NCI-H748 (cell line): ENCODE data around the gene OTX1.
"Not testable (repeated sequence)": the region's sequence is repeated elsewhere in the genome, so short reads cannot be mapped to it uniquely, and the experiment has no call there.

Experiments
- DNase-seq: peaks from one replicate; lab custom pipeline; 2025; ENCODE audit not compliant: unreplicated experiment; lab: John Stamatoyannopoulos, UW

The OTX1 gene

DNA sequence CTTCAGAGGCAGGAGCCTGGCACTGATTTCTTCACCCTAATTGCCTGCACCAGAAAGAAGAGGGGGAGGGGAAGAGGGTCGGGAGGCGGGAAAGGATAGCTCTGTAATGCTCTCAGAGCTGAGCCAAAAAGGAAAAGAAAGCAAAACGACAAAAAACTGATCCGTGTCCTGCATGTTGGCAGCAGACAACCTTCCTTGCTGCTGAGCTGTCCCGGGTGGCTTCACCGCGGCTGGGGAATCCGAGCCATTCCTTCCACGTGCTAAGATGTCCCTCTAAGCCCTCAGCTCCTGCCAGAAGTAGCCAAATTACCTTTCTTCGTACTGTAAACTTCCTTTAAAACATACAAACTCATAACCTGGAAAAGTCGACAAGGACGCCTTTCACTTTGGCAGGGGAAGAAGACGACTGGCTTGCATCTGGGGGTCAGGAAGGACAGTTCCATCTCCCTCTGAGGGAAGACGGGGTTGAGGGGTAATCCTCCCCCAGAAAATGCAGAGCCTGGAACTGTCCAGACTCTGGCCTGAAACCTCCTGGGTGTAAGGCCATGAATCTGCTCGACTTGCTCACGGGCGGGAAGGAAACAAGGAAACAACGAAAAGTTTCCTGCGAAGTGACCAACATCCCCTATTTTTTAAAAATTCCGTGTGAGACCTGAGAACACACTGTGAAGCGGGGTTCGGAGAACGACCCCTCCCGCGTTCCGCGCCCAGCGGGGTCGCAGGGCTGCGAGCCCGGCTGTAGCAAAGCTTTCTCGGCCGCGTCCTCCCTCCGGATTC, 7.7 kb downstream of the OTX1 start:
- DNase-seq: no peak

DNA sequence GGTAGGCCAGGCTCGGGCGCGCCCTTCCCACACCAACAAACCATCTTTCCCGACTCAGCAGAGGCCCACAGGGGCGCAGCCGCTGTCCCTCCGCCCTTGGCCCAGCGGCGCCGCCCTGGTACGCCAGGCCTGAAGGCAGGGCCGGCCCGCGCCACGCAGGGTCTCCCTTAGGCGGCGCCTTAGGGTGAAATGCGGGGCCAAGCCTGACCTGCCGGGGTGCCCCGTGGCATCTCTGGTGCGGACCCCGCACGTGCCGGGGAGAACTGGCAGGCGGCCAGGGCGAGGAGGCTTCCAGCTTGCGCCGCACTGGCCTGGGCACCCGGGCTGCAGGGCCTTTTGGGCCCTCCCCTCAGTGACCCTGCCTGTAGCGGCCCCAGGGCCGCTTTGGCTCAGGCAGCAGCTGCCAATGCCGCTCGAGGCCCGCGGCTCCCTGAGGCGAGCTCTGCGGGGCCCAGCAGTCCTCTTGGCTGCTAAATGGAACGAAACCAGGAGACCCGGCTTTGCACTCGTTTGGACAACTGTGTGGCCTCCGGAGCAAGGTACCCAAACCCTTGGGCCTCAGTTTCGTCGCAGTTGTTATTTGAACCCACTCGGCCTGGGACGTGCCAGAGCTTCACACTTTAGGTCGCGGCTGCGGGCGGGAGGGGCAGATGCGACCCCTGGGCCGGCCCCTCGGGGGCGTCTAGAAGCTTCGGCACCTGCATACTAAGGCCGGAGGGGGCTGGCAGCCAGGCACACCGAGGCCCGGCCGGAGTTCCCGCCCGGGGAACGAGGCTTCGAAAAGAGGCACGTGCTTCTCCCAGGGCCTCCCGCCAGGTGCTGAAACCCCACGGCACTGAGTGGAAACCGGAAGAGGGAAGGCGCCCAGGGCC, 8.5 kb downstream of the OTX1 start:
- DNase-seq: no peak

DNA sequence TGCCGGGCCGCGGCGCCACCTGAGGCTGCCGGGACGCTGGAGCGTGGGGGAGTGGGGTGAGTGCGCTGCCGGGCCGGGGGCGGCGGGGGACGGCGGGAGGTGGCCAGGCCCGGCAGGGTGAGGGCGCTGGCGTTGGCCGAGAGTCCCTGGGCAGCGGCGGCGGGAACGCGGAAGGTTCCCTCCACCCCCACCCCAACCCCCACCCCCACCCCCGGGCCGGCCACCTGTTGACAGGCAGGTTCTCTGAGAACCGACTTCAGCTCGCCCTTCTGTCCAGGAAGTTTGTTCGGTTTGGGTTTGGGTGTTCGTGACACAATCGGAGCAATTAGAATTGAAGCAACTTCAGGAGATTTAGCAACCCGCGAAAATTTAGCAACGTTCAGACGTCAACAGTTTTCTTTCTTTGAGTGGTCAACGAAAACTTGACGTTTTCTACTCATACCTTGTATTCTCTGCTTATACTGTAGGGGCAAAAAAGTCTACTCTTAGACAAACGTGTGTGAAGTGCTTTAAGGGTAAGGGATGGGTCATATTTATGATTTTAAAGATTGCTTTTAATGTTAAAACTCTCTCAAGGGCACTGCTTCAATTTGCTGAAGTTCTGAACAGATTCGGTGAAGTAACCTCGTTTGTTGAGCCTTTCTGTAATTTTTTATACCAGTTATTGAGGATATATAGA, 9.3 kb downstream of the OTX1 start:
- DNase-seq: peak; percentile 9

DNA sequence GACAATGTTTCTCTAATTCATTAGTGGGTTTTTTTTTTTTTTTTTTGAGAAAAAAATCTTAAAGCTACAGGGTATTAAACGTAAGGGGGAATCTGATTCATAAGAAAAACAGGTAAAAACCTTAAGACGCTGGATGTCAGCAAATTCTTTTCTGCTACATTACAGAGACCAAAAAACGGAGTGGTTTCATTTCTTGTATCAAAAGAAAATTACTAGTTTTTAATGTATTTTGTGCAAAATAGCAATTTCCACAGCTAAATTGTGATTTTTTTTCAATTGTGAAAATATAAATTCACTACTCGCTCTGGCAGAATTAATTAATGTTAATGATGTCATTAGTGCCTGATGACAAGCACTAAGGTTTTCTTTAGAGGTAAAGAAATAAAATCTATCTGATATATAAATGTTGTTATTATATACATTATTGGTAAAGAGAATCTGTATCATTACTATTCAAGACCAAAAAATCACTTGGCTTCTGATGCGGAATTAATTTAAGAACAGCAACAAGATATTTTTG, 9.9 kb downstream of the OTX1 start:
- no peak for DNase-seq

DNA sequence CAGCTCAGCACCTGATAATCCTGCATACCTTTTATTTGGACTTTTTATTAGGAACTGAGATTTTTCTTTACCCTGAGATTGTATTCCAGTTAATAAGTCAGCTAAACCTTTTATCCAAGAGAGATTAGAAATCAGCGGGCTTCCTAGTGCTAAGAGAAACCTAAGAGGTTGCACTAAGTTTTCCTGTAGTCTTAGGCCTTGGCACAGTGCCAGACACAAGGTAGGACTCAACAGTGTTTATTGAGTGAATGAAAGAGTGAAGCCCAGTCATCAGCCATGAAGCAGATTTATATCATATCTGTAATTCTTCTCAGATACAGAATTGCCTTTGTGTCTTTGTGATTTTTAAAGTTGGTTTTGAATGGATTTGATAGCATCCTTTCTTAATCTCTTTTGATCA, 13.6 kb downstream of the OTX1 start:
- peak; percentile 17 for DNase-seq

DNA sequence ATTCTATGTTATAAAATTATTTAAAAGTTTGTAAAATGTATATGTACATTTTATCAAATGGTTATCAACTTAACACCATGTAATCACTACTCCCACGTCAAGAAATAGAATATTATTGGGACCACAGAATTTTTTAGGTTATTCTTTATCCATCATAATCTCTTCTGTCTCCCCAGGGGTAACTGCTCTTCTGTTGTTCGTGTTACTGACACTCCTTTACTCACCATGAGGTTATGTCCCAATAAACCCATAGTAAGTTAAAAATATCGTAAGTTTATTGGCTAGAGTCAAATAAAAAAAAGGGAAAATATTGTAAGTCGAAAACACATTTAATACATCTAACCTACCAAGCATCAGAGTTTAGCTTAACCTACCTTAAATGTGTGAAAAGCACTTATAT, 14.0 kb downstream of the OTX1 start:
- no peak for DNase-seq

DNA sequence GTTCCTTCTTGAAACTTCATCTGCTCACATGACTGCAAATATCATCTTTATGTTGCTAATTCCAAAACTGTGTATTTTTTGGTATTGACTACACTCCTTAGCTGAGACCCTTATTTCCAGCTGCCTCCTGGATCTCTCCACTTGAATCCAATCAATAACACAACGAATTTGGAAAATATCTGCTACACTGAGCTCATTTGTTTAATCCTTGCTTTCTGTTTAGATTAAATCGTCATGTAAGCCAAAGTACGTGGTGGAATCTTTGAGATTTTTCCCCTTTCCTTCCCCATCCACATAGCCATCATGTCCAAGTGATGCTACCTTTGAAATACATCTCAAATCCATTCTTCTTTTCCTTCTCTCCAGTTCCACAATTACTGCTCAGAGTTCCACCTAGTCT, 15.6 kb downstream of the OTX1 start:
- DNase-seq: no peak

DNA sequence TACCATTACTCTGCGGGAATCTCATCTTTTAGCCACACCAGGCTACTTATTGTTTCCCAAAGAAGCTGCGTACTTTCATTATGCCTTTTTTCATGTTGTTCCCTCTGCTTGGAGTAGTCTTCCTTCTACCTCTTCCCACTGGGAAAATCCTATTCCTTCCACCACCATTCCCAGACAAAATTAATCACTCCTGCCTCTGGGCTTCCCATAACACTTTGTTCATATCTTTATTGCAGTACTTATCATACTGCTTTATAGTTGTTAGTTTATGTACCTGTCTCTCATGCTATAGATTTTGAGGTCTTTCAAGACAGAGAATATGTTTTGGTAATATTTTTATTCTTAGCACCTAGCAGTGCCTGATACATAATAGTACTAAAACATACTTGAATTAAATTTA, 16.2 kb downstream of the OTX1 start:
- no peak for DNase-seq

DNA sequence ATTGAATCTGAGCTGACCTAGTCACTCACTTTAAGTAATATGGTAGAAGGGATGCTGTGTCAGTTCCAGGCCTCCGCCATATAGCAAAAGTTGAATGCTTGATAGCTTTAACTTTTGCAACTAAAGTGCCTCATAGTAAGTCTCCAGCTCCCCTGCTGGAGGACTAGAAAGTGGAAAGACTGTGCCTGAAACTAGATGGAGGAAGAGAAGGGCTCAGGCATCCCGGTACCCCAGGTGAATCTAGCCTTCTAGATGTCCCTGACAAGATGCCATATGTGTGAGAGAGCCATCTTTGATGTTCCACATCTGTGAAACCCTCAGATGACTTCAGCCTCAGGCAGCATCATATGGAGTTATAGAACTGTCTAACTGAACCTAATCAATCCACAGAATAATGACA, 21.0 kb downstream of the OTX1 start:
- DNase-seq: no peak

DNA sequence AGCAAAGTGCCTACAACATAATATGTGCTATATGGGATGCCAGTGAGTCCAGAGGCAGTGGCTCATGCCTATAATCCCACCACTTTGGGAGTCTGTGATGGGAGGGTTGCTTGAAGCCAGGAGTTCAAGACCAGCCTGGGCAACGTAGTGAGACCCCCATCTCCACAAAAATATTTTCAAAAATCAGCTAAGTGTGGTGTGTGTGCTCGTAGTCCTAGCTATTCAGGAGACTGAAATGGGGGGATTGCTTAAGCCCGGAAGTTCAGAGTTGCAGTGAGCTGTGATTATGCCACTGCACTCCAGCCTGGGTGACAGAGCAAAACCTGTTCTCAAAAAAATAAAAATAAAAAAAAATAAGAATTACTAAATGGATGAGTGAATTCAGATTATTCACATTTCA, 23.4 kb downstream of the OTX1 start:
- DNase-seq: no peak

DNA sequence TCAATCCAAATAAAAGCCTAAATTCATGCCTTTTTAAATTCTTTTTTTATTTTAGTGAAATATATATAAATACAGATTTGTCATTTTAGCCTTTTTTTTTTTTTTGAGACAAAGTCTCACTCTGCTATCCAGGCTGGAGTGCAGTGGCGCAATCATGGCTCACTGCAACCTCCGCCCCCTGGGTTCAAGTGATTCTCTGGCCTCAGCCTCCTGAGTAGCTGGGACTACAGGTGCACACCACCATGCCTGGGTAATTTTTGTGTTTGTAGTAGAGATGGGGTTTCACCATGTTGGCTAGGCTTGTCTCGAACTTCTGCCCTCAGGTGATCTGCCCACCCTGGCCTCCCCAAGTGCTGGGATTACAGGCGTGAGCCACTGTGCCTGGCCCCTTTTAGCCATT, 23.8 kb downstream of the OTX1 start:
- DNase-seq: not testable (repeated sequence)

DNA sequence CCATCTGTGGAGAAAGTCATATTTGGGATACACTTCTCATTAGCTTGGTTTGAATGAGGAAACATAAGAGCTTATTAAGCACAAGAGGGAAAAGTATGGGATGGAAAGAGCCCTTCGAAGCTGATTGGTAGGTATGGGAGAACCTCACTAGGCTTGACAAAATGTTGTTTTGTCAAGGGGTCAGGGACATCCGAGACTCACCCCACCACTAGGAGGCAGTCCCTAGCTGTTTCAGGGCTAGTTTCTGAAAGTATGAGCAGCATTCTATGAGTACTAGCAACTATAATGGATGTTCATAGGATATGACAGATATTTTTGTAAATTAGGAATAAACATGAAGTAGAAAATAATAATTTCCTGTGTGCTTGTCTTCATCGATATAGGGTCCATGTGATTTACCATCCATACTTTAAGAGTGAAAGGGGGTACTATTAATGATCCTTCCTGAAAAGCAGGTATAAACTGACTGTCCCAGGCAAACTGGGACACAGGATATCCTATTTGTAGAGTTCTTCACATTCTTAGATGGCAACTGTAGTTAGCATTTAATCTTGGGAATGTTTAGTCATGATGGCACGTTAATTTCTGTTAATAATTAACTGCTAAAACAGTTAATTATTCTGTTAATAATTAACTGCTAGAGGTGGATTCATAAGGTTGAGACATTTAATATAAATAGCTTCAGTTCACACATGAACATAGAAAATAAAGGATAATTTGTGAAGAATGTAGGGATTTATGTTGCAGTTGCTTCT, 28.4 kb downstream of the OTX1 start:
- peak; percentile 11 for DNase-seq

DNA sequence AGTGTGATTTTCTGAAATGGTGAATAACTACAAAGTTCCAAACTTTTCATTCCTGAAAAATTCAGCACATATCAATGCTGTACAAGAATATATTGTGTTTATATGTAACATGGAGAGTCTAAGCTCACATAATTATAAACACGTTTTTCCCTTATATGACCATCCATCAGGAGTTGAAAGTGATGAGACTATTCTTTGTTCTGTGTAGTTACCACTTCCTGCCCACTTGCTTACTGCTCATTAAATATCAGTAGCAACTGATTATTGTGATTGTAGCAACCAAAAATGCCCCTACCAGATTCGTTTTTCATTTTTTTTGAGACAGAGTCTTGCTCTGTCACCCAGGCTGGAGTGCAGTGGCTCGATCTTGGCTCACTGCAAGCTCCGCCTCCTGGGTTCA, 30.8 kb downstream of the OTX1 start:
- no peak for DNase-seq

DNA sequence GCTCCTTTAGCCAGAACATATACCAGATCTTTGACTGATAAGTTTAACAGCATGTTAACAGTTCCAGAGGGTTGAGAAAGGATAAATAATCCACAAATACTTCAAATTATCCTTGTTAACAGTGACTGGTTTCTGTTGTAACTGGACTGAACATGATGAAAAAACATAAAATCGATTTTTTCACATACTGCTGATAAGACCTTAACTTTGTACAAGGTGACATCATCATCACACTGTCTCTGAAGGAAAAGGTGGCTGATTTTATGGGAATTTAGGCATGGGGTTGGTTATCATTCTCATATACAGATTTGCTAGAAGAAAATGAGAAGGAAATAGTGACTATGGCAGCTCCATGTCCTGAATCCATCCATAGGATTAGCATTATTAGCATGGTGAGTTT, 36.1 kb downstream of the OTX1 start:
- no peak for DNase-seq

DNA sequence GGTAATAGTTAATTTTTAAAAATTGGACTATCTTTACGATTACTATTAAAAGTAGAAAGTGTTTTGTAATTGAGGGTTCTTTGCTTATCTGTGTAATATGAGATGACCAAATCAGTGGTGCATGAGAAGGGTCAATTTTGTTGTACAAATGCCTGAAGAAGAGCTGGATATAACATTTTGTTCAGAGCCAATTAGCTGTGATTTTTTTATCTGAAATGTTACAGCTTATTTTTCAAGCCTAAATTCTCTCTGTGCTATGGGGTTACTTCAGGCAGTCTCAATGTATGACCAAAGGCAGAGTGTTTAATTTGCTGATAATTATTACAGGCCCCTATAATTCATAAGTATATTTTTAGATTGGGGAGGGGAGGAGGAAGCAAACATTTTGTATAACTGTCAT, 41.8 kb downstream of the OTX1 start:
- DNase-seq: no peak

DNA sequence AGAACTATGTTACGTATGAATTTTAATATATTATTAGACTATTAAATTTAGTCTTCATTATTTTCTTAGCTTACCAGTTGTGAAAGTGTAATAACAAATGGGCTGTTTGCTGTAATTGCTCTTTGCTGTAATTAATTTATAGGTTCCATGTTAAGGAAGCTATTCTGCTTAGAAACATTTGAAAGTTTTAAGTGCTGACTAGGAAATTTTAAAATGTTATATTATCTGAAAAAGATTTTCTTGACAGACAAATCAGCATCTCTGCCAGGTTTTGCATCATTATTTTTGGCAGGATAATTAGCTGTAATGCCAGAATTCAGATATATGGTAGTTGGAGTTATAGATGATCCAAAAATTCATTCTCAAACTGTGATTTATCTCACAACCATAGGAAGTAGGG, 42.2 kb downstream of the OTX1 start:
- no peak for DNase-seq

DNA sequence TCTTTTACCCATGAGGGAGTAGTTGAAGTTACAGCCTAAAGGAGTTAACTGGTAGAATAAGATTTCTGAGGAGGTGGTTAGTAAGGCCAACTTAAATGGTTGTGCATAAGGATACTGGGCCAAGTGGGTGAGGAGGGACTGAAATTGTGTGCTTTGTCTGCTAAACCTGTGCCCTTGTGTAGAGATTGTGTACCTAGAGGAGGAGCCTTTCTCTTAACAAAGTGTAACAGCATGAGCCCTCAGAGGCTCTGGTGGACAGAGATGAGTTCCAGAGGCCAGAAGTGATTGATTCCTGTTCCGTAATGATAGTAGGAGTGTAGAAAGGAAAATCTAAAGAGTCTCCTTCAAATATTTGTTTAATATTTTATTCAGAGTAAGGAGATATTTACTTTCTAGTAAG, 42.9 kb downstream of the OTX1 start:
- no peak for DNase-seq

DNA sequence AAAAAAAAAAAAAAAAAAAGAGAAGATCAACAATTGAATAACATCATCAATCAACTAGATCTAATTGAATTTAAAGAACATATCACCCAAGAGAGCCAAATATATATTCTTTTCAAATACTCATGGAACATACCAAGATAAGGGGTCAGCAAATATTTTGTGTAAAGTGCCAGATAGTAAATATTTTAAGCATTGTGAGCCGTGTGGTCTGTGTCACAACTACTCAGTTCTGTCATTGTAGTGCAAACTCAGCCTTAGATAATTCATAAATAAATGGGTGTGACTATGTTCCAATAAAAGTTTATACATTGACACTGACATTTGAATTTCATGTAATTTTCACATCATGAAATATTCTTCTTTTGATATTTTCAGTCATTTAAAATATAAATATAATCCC, 45.9 kb downstream of the OTX1 start:
- DNase-seq: no peak

DNA sequence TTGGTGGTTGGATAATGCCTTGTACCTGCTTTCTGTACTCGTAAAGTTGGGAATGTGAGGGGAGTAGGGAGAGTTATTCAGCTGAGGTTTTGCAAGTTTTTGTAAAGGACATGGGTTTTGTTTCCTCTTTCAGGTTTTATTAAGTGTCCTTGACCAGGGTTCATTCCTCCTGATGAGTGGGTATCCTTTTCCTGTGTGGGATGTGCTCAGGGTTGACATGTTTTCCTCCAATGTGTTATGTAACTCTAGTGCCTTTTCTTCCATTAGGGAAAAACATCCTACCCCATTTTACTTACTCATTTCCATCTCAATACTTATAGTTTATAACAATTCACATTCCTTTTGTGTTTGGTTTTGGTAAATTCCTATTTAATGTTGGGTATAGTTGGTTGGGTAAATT, 48.4 kb downstream of the OTX1 start:
- no peak for DNase-seq

DNA sequence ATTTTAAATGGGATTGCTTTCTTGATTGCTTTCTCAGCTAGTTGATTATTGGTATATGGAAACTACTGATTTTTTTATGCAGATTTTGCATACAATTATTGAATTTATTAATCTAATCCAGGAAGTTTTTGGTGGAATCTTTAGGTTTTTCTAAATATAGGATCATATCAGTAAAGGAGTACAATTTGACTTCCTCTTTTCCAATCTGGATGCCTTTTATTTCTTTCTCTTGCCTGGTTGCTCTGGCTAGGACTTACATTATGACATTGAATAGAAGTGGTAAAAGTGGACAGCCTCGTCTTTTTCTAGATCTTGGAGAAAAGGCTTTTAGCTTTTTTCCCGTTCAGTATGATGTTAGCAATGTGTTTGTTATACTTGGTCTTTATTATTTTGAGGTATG, 51.3 kb downstream of the OTX1 start:
- DNase-seq: no peak

DNA sequence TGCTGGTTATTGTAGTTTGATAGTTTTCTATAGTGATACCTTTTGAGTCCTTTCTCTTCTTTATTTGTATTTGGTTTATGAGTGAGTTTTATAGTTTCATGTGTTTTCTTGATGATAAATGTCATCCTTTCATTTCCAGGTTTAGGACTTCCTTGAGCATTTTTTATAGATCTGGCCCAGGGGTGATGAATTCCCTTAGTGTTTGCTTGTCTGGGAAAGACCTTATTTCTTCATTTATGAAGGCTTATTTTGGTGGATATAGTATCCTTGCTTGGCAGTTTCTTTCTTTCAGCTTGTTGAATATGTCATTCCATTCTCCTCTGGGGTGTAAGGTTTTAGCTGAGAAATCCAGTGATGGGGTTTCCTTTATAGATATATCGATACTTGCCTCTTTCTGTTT, 53.9 kb downstream of the OTX1 start:
- DNase-seq: no peak
